ENCODE data around the gene ATG101. TPM values are rescaled to one million over a fixed set of nuclear protein-coding genes. Genes with fewer than 3 reads are reported as not detected.
"Not testable (repeated sequence)": the region's sequence is repeated elsewhere in the genome, so short reads cannot be mapped to it uniquely, and the experiment has no call there.

The ATG101 gene
- total and polyA plus RNA-seq, 7 donors: 25.1 to 154 (median 35.3) TPM

- H3K9me3 ChIP-seq: no peaks in the 10 kb centered on the region
- TF ChIP-seq CTCF (IDR thresholded peaks at IDR 0.05): no peak
- 84 to 85% (median 85%) methylated on average over 21 of the region's 21 CpGs for WGBS, 3 donors
- H3K27ac ChIP-seq: no peak overlapping the region
- no peaks in the 10 kb centered on the region for H3K4me1 ChIP-seq
- H3K27me3 ChIP-seq (ENCODE audit: insufficient read depth in 3 of 3, low read length in 2 of 3): no peaks in the 10 kb centered on the region
- DNase-seq (no peak), ATAC-seq (no peak)
- H3K36me3 ChIP-seq (ENCODE audit: insufficient read depth in 1 of 2, low read depth in 1 of 2): no peaks in the 10 kb centered on the region
- intact Hi-C loops (cut with DNase I): no loop called here
- H3K4me3 ChIP-seq: no peak overlapping the region
These were observed 27.4 kb downstream of the ATG101 start for GRCh38 chr12:52097045-52097666.

DNA sequence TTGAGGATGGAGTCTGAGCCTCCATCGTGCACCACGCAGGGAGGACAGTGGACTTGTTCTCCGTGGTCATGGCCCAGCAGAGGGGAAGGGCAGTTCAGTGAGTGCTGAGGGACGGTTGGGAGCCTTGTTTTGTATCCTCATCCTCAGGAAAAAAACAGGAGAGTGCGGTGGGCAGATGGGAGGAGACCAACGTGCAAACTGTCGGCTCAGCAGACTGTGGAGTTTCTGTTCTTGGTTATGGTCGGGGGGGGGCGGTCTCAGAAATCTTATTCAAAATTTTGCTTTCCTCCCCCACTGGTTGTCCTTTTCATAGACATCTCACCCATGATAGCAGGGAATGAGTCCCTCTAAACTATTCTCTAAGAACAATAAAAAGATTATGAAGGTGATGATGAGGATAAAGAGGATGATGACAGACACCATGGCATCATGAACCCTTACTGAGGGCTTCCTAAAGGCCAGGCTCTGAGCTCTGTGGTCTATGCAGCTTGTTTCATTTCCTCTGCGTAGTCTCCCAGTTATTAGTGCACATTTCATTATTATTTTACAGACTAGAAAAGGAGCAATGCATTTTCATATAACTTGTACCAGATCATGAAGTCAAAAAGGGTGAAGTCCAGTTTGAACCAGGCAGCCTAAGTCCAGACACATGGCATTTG lies 34.8 kb downstream of the ATG101 start:
- H3K9me3 ChIP-seq; H3K36me3 ChIP-seq (ENCODE audit: insufficient read depth in 1 of 2, low read depth in 1 of 2); DNase-seq; intact Hi-C loops (cut with DNase I); H3K27me3 ChIP-seq (ENCODE audit: insufficient read depth in 3 of 3, low read length in 2 of 3); H3K4me3 ChIP-seq; ATAC-seq; H3K27ac ChIP-seq; H3K4me1 ChIP-seq: not testable (repeated sequence)
- WGBS, 3 donors: 66 to 69% (median 68%) methylated on average over 10 of the region's 10 CpGs

DNA sequence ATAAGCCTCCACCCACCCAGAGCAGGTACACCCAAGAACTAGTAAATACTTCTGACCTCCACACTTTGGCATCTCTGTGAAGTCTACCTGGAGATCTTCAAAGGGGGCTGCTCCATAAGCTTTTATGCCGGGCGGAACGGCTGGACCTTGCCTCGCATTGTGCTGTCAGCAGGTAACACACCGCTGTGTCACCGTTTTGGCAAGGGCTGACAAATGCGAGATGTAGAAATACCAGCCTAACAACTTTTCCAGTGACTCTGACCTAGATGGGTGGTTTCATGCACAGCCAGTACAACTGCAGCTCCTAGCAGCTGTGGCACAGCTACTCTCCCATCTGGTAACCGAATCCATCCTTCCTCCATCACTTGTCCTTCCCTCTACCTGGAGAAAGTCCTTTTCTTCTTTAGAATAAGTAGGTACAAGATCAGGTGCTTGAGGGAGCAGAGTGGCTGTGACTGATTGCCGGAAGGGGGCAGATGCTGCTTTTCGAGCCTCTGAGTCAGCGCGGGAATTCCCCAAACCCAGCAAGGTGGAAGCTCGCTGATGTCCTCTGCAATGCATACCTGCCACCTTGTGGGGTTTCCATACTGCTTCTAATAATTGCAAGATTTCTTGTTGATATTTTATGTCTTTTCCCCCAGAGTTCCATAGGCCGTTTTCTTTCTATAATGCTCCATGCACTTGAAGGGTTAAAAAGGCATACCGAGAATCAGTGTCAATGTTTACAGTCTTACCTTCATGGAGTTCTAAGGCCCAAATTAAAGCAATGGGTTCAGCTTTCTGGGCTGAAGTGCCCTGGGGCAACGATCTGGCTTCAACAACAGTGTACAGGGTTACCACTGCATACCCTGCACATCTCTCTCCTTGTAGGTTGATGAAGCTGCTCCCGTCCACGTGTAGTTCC lies 46.7 kb downstream of the ATG101 start:
- H3K27ac ChIP-seq; intact Hi-C loops (cut with DNase I); H3K36me3 ChIP-seq (ENCODE audit: insufficient read depth in 1 of 2, low read depth in 1 of 2); H3K4me1 ChIP-seq; H3K9me3 ChIP-seq; H3K4me3 ChIP-seq; H3K27me3 ChIP-seq (ENCODE audit: insufficient read depth in 3 of 3, low read length in 2 of 3); ATAC-seq; DNase-seq: not testable (repeated sequence)
- 55 to 63% (median 62%) methylated on average over 18 of the region's 18 CpGs for WGBS, 3 donors

- H3K4me1 ChIP-seq; intact Hi-C loops (cut with DNase I); DNase-seq; H3K27ac ChIP-seq; H3K9me3 ChIP-seq; H3K4me3 ChIP-seq; ATAC-seq; H3K27me3 ChIP-seq (ENCODE audit: insufficient read depth in 3 of 3, low read length in 2 of 3); H3K36me3 ChIP-seq (ENCODE audit: insufficient read depth in 1 of 2, low read depth in 1 of 2): not testable (repeated sequence)
- WGBS, 3 donors: 57 to 82% (median 73%) methylated on average over 20 of the region's 20 CpGs
These were observed 48.2 kb downstream of the ATG101 start for GRCh38 chr12:52117806-52118475.

- TF ChIP-seq CTCF (IDR thresholded peaks at IDR 0.05): peak; percentile 29
- ATAC-seq (peak in 3 of 4 donors; percentile 30 to 56 (median 34)), DNase-seq (no peak)
- H3K27ac ChIP-seq: no peak overlapping the region
- H3K36me3 ChIP-seq (ENCODE audit: insufficient read depth in 1 of 2, low read depth in 1 of 2): no peaks in the 10 kb centered on the region
- 44 to 55% (median 53%) methylated on average over 23 of the region's 23 CpGs for WGBS, 3 donors
- H3K9me3 ChIP-seq: no peaks in the 10 kb centered on the region
- H3K4me3 ChIP-seq: no peak overlapping the region
- H3K27me3 ChIP-seq (ENCODE audit: insufficient read depth in 3 of 3, low read length in 2 of 3): no peaks in the 10 kb centered on the region
- intact Hi-C loops (cut with DNase I): loop anchor here (5.0 kb wide), 2 partner anchors 112 to 117 kb away; partner anchors contain the start of gene TAMALIN (in 1 of the 2)
- H3K4me1 ChIP-seq: no peaks in the 10 kb centered on the region
These were observed 49.8 kb downstream of the ATG101 start for GRCh38 chr12:52119398-52120254.

Measured in psoas muscle (tissue), 8 donors.